GM13976 (cell line): ENCODE data around the gene MBNL2.

Experiments
- DNase-seq: peaks from one replicate; pipeline ENCODE4 v3.0.0; 2012; ENCODE audit warnings: low spot score
- CTCF ChIP-seq: IDR thresholded peaks from 2 replicates; pipeline ENCODE4 v1.5.1; 2012; ENCODE audit warnings: borderline replicate concordance, mild to moderate bottlenecking; ENCODE audit not compliant: insufficient read depth; ENCODE audit errors: extremely low read depth, missing control alignments, control extremely low read depth
- in situ Hi-C: fragments of 300-500 bp; cut with MboI; formaldehyde crosslinking; loops from one replicate; pipeline ENCODE4 v1.12.0; 2022; ENCODE audit warnings: low sequenced_read_pairs, mixed read lengths, inconsistent platforms; ENCODE audit not compliant: unreplicated experiment

Gene MBNL2

GRCh38 chr13:97248243-97248642, 26.1 kb downstream of the MBNL2 start:
- TF ChIP-seq CTCF: no peak
- in situ Hi-C loops: no loop called here
- DNase-seq: no peak

GRCh38 chr13:97249093-97249795, 27.1 kb downstream of the MBNL2 start:
- in situ Hi-C loops: no loop called here
- no peak for DNase-seq
- no peak for TF ChIP-seq CTCF

- no peak for TF ChIP-seq CTCF
- no peak for DNase-seq
- in situ Hi-C loops: no loop called here
These were observed 27.8 kb downstream of the MBNL2 start for GRCh38 chr13:97249796-97250495.

GRCh38 chr13:97250560-97250959, 28.4 kb downstream of the MBNL2 start:
- TF ChIP-seq CTCF: no peak
- in situ Hi-C loops: no loop called here
- no peak for DNase-seq

GRCh38 chr13:97252735-97253134, 30.6 kb downstream of the MBNL2 start:
- in situ Hi-C loops: no loop called here
- no peak for DNase-seq
- TF ChIP-seq CTCF: no peak

- in situ Hi-C loops: no loop called here
- TF ChIP-seq CTCF: no peak
- DNase-seq: no peak
These were observed 31.6 kb downstream of the MBNL2 start for GRCh38 chr13:97253581-97254293.
